ENCODE measurements around the gene FMOD.

FMOD gene

DNA sequence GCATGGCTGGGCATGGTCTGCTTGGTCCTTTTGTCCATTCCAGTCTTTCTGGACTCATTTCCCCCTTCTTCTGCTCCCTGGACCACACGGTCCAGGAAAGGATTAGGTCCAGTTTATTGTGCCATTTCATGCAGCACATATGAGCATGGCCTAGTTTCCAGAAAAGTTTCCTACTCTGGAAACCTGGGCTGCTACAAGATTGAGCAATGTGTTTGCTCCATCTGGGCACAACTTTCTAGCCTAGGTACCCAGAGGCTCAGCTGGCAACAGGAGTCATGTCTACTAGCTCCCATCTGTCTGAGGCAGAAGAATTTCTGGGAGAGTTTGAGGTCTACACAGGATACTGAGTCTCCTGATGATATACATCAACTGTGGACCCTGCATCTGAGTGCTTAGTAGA, 14.8 kb downstream of the FMOD start:
- Histone ChIP-seq H3K9ac (ENCODE audit: low read length) (no peak overlapping the region), H3K27ac (ENCODE audit: low read depth, low read length) (no peak overlapping the region), H3K4me3 (ENCODE audit: insufficient read depth, low read length, poor library complexity, severe bottlenecking) (no peak overlapping the region), H3K4me2 (ENCODE audit: low read depth, low read length, poor library complexity, severe bottlenecking) (no peak overlapping the region), H3K9me2 (replicated peaks; ENCODE audit: insufficient read depth, low read length) (no peaks in the 10 kb centered on the region), H3K36me3 (ENCODE audit: low read length) (no peaks in the 10 kb centered on the region), H4K20me1 (ENCODE audit: low read depth, low read length) (no peaks in the 10 kb centered on the region), H2AFZ (ENCODE audit: low read depth, low read length, severe bottlenecking) (no peak overlapping the region), H3K79me2 (ENCODE audit: insufficient read depth, low read length) (no peaks in the 10 kb centered on the region), H3K27me3 (ENCODE audit: low read length) (no peaks in the 10 kb centered on the region), H3F3A (ENCODE audit: insufficient read depth) (0 out of 2 replicates have a peak, but pooled peaks cover 3% of the 10 kb centered on the region), H3K9me3 (ENCODE audit: insufficient read depth, low read length) (no peaks in the 10 kb centered on the region)
- TF ChIP-seq, protein P1, sequence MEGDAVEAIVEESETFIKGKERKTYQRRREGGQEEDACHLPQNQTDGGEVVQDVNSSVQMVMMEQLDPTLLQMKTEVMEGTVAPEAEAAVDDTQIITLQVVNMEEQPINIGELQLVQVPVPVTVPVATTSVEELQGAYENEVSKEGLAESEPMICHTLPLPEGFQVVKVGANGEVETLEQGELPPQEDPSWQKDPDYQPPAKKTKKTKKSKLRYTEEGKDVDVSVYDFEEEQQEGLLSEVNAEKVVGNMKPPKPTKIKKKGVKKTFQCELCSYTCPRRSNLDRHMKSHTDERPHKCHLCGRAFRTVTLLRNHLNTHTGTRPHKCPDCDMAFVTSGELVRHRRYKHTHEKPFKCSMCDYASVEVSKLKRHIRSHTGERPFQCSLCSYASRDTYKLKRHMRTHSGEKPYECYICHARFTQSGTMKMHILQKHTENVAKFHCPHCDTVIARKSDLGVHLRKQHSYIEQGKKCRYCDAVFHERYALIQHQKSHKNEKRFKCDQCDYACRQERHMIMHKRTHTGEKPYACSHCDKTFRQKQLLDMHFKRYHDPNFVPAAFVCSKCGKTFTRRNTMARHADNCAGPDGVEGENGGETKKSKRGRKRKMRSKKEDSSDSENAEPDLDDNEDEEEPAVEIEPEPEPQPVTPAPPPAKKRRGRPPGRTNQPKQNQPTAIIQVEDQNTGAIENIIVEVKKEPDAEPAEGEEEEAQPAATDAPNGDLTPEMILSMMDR (IDR thresholded peaks at IDR 0.05; ENCODE audit: insufficient read depth, low read length, poor library complexity, severe bottlenecking): no peak
- TF ChIP-seq EZH2phosphoT487 (conservative IDR thresholded peaks at IDR 0.05; ENCODE audit: low read length): no peak

DNA sequence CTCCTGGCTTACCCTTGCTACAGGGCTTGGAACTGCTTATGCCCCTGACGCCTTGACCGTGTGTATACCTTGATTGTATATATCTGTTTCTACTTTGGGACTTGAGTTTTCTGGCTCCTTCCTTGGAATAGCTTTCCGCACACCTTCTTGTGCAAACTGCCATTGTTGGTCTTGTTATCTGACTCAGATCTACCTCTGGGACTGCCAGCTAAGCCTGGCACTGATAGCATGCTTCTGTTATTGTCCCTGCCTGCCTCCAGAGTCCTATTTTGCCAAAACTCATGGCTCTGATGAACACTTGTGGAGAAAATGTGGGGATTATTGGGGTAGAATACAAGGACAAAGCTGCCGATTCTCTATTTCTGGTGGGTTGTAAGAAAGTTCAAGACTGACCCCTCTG, 15.4 kb downstream of the FMOD start:
- Histone ChIP-seq H3K27ac (ENCODE audit: low read depth, low read length) (no peak overlapping the region), H3K9me3 (ENCODE audit: insufficient read depth, low read length) (no peaks in the 10 kb centered on the region), H3F3A (ENCODE audit: insufficient read depth) (no peaks in the 10 kb centered on the region), H4K20me1 (ENCODE audit: low read depth, low read length) (no peaks in the 10 kb centered on the region), H3K9me2 (replicated peaks; ENCODE audit: insufficient read depth, low read length) (no peaks in the 10 kb centered on the region), H3K36me3 (ENCODE audit: low read length) (no peaks in the 10 kb centered on the region), H3K27me3 (ENCODE audit: low read length) (no peaks in the 10 kb centered on the region), H3K9ac (ENCODE audit: low read length) (no peak overlapping the region), H3K4me2 (ENCODE audit: low read depth, low read length, poor library complexity, severe bottlenecking) (no peak overlapping the region), H3K4me3 (ENCODE audit: insufficient read depth, low read length, poor library complexity, severe bottlenecking) (no peak overlapping the region), H3K79me2 (ENCODE audit: insufficient read depth, low read length) (no peaks in the 10 kb centered on the region), H2AFZ (ENCODE audit: low read depth, low read length, severe bottlenecking) (no peak overlapping the region)
- no peak for TF ChIP-seq EZH2phosphoT487 (conservative IDR thresholded peaks at IDR 0.05; ENCODE audit: low read length)
- TF ChIP-seq, protein P1 (IDR thresholded peaks at IDR 0.05; ENCODE audit: insufficient read depth, low read length, poor library complexity, severe bottlenecking): no peak

DNA sequence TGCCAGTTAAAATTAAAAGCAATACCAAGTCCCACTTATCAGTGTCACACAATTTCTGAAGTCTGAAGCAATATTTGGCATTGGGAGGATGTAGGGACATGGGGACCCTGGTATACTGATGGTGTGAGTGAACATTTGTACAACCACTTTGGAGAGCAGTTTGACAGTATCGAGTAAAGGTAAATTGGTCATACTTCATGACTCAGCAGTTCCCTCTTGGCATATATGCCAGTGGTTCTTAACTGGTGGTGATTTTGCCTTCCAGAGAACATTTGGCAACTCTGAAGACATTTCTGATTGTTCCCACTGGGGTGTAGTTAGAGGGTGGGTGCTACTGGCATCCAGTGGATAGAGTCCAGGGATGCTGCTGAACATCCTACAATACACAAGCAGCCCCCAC, 19.7 kb downstream of the FMOD start:
- Histone ChIP-seq H3K27ac (ENCODE audit: low read depth, low read length) (no peak overlapping the region), H3K9me2 (replicated peaks; ENCODE audit: insufficient read depth, low read length) (no peaks in the 10 kb centered on the region), H3K4me2 (ENCODE audit: low read depth, low read length, poor library complexity, severe bottlenecking) (no peak overlapping the region), H3K79me2 (ENCODE audit: insufficient read depth, low read length) (no peaks in the 10 kb centered on the region), H3K36me3 (ENCODE audit: low read length) (no peaks in the 10 kb centered on the region), H4K20me1 (ENCODE audit: low read depth, low read length) (no peaks in the 10 kb centered on the region), H2AFZ (ENCODE audit: low read depth, low read length, severe bottlenecking) (no peak overlapping the region), H3K9me3 (ENCODE audit: insufficient read depth, low read length) (no peaks in the 10 kb centered on the region), H3K4me3 (ENCODE audit: insufficient read depth, low read length, poor library complexity, severe bottlenecking) (no peak overlapping the region), H3K27me3 (ENCODE audit: low read length) (no peaks in the 10 kb centered on the region), H3K9ac (ENCODE audit: low read length) (no peak overlapping the region), H3F3A (ENCODE audit: insufficient read depth) (peaks cover 22% of the 10 kb centered on the region)
- TF ChIP-seq, protein P1 (IDR thresholded peaks at IDR 0.05; ENCODE audit: insufficient read depth, low read length, poor library complexity, severe bottlenecking): no peak
- TF ChIP-seq EZH2phosphoT487 (conservative IDR thresholded peaks at IDR 0.05; ENCODE audit: low read length): no peak
